K562 (cell line): ENCODE data around the gene HPSE2. TPM values are rescaled to one million over a fixed set of nuclear protein-coding genes. Genes with fewer than 3 reads are reported as not detected.
A peak's percentile ranks its signal among the peaks of the same experiment; 100 is the strongest.

Experiments
- ATF6 ChIP-seq: sonication (generic); formaldehyde crosslinking; IDR thresholded peaks from 2 replicates; pipeline ENCODE4 v1.4.0; 2020; ENCODE audit warnings: mild to moderate bottlenecking, missing genetic modification reagents
- CHD2 ChIP-seq: IDR thresholded peaks from 2 replicates; pipeline ENCODE4 v1.6.1; 2011; ENCODE audit warnings: low read depth, low read length
- DLX4 ChIP-seq: fragments of 250-450 bp; sonication (Bioruptor Pico); IDR thresholded peaks from 2 replicates; pipeline ENCODE4 v1.6.1; 2021; ENCODE audit warnings: mild to moderate bottlenecking
- ESRRA ChIP-seq: fragments of 450-650 bp; IDR thresholded peaks from 2 replicates; pipeline ENCODE4 v1.6.1; 2014; ENCODE audit warnings: low read depth, mild to moderate bottlenecking, moderate library complexity, borderline replicate concordance
- ETV6 ChIP-seq, 3 experiments: fragments of 150-350 bp in 1 of 3; sonication (generic) in 1 of 3; formaldehyde crosslinking in 1 of 3; IDR thresholded peaks; 2 replicates each; pipeline versions ENCODE4 v1.6.1 to v1.8.0; 2014 to 2022; ENCODE audit warnings: borderline replicate concordance in 2 of 3, low read depth in 2 of 3, antibody characterized with exemption in 1 of 3, low read length in 1 of 3, mild to moderate bottlenecking in 1 of 3, missing genetic modification reagents in 1 of 3
- FOXJ2 ChIP-seq: fragments of 200-800 bp; sonication (Bioruptor generic); IDR thresholded peaks from 2 replicates; pipeline ENCODE4 v1.6.1; 2016; ENCODE audit warnings: missing genetic modification characterization, missing compliant biosample characterization
- GTF2B ChIP-seq: IDR thresholded peaks from 2 replicates; pipeline ENCODE4 v1.6.1; 2011; ENCODE audit not compliant: insufficient read length; ENCODE audit errors: extremely low read depth
- LARP7 ChIP-seq: fragments of 450-650 bp; IDR thresholded peaks from 2 replicates; pipeline ENCODE4 v1.6.1; 2016
- NEUROD1 ChIP-seq: fragments of 150-350 bp; IDR thresholded peaks from 2 replicates; pipeline ENCODE4 v1.6.1; 2014; ENCODE audit warnings: borderline replicate concordance, low read length, low read depth; ENCODE audit not compliant: partially characterized antibody
- SMAD3 ChIP-seq: fragments of 450-650 bp; formaldehyde crosslinking; conservative IDR thresholded peaks from 2 replicates; pipeline ENCODE4 v1.4.0; 2020; ENCODE audit warnings: mild to moderate bottlenecking
- TFE3 ChIP-seq: fragments of 450-650 bp; formaldehyde crosslinking; IDR thresholded peaks from 2 replicates; pipeline ENCODE4 v1.4.0; 2020; ENCODE audit warnings: mild to moderate bottlenecking, mixed read lengths
- ZFP36 ChIP-seq: fragments of 150-350 bp; IDR thresholded peaks from 2 replicates; pipeline ENCODE4 v1.6.1; 2018; ENCODE audit warnings: low read length, low read depth; ENCODE audit not compliant: partially characterized antibody
- ZNF584 ChIP-seq: fragments of 200-800 bp; sonication (Bioruptor generic); IDR thresholded peaks from 2 replicates; pipeline ENCODE4 v1.6.1; 2016; ENCODE audit warnings: low read depth, mild to moderate bottlenecking, missing genetic modification characterization, missing compliant biosample characterization
- ZNF780A ChIP-seq: fragments of 250-450 bp; sonication (Bioruptor Pico); IDR thresholded peaks from 2 replicates; pipeline ENCODE4 v1.5.0; 2021; ENCODE audit warnings: mild to moderate bottlenecking
- polyA plus RNA-seq, 8 experiments: library from polyadenylated mRNA; depleted of rRNA in 4 of 8; stranded (reverse) in 5 of 8; unstranded in 3 of 8; fragments of >200 nt; fragmentation: Nextera tagmentation in 2 of 8; fragmentation: Illumina TruSeq in 1 of 8; extraction: Ambion mirVana in 2 of 8; extraction: Trizol in 1 of 8; gene quantifications; 2 replicates each; pipeline versions ENCODE4 v1.2.1 to v1.2.3, GENCODE V29; 2011 to 2014; ENCODE audit warnings: inconsistent platforms in 1 of 8, missing spikeins in 1 of 8
- total RNA-seq, 7 experiments: library from RNA; depleted of rRNA in 6 of 7; stranded (reverse); fragments of >200 nt in 6 of 7; fragmentation: Illumina TruSeq in 2 of 7; extraction: Trizol in 2 of 7; gene quantifications; 2 replicates each; pipeline versions ENCODE4 v1.2.1 to v1.2.3, GENCODE V29; 2011 to 2021; ENCODE audit warnings: low replicate concordance in 1 of 7
- TF ChIP-seq, protein P1 (sequence below): fragments of 250-450 bp; sonication (Bioruptor Pico); IDR thresholded peaks from 2 replicates; pipeline ENCODE4 v1.4.0; 2020; ENCODE audit warnings: borderline replicate concordance
- TF ChIP-seq, protein P2 (sequence below): fragments of 250-450 bp; sonication (Bioruptor Pico); IDR thresholded peaks from 2 replicates; pipeline ENCODE4 v1.4.0; 2020; ENCODE audit warnings: mild to moderate bottlenecking, moderate library complexity, borderline replicate concordance

HPSE2 gene
- total and polyA plus RNA-seq, 9 of the 15 experiments (the other 6 are each of a cell fraction or from before 2014, with no cell fraction given) = 0.03 to 0.10 (median 0.04) TPM; not detected in 2

GRCh38 chr10:98458809-98459784, 776.6 kb downstream of the HPSE2 start (continued):
- TF ChIP-seq TFE3 (CRISPR knock-in tag) (no peak), SMAD3 (CRISPR knock-in tag) (no peak), NEUROD1 (peak; percentile 56), ETV6 (IDR thresholded peaks at IDR 0.05; ENCODE audit: borderline replicate concordance in 1 of 2, low read depth in 2 of 2, low read length in 1 of 2) (no peak), ETV6 (CRISPR knock-in tag; IDR thresholded peaks at IDR 0.05; ENCODE audit: borderline replicate concordance) (no peak), ZNF584 (no peak), LARP7 (no peak), ZFP36 (peak; percentile 65), ATF6 (no peak), ZNF780A (CRISPR knock-in tag) (no peak), GTF2B (no peak), CHD2 (no peak), ESRRA (no peak; the same call in 1 of the 2 replicates), DLX4 (CRISPR knock-in tag) (no peak), FOXJ2 (tag) (no peak)
- TF ChIP-seq, protein P1, sequence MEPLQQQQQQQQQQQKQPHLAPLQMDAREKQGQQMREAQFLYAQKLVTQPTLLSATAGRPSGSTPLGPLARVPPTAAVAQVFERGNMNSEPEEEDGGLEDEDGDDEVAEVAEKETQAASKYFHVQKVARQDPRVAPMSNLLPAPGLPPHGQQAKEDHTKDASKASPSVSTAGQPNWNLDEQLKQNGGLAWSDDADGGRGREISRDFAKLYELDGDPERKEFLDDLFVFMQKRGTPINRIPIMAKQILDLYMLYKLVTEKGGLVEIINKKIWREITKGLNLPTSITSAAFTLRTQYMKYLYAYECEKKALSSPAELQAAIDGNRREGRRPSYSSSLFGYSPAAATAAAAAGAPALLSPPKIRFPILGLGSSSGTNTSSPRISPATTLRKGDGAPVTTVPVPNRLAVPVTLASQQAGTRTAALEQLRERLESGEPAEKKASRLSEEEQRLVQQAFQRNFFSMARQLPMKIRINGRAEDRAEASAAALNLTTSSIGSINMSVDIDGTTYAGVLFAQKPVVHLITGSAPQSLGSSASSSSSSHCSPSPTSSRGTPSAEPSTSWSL (CRISPR knock-in tag) = no peak
- TF ChIP-seq, protein P2, sequence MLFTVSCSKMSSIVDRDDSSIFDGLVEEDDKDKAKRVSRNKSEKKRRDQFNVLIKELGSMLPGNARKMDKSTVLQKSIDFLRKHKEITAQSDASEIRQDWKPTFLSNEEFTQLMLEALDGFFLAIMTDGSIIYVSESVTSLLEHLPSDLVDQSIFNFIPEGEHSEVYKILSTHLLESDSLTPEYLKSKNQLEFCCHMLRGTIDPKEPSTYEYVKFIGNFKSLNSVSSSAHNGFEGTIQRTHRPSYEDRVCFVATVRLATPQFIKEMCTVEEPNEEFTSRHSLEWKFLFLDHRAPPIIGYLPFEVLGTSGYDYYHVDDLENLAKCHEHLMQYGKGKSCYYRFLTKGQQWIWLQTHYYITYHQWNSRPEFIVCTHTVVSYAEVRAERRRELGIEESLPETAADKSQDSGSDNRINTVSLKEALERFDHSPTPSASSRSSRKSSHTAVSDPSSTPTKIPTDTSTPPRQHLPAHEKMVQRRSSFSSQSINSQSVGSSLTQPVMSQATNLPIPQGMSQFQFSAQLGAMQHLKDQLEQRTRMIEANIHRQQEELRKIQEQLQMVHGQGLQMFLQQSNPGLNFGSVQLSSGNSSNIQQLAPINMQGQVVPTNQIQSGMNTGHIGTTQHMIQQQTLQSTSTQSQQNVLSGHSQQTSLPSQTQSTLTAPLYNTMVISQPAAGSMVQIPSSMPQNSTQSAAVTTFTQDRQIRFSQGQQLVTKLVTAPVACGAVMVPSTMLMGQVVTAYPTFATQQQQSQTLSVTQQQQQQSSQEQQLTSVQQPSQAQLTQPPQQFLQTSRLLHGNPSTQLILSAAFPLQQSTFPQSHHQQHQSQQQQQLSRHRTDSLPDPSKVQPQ (CRISPR knock-in tag) = no peak
